ENCODE measurements around the gene ANKRD66. TPM values are rescaled to one million over a fixed set of nuclear protein-coding genes. Genes with fewer than 3 reads are reported as not detected.
"Not testable (repeated sequence)": the region's sequence is repeated elsewhere in the genome, so short reads cannot be mapped to it uniquely, and the experiment has no call there.

Gene ANKRD66
- not detected in 2 replicates for total RNA-seq

GRCh38 chr6:46746696-46747095 is at the start of gene ANKRD66:
Gene ANKRD66 (plus strand): TSS chr6:46746933. CDS start chr6:46751949, 5,016 bp downstream.
- no peak for DNase-seq

- DNase-seq = no peak
Observed at GRCh38 chr6:46699970-46700369, 46.8 kb upstream of the ANKRD66 start.

GRCh38 chr6:46704562-46704961 is 42.2 kb upstream of the ANKRD66 start:
- DNase-seq = peak; percentile 33

- DNase-seq = no peak
Observed at GRCh38 chr6:46706464-46706863, 40.3 kb upstream of the ANKRD66 start.

GRCh38 chr6:46711491-46711890 is 35.2 kb upstream of the ANKRD66 start:
- no peak for DNase-seq

- no peak for DNase-seq
Observed at GRCh38 chr6:46715141-46715540, 31.6 kb upstream of the ANKRD66 start.

GRCh38 chr6:46719099-46719498 is 27.6 kb upstream of the ANKRD66 start:
- DNase-seq = peak; percentile 10

- no peak for DNase-seq
Observed at GRCh38 chr6:46720401-46720800, 26.3 kb upstream of the ANKRD66 start.

GRCh38 chr6:46729787-46730326 is 16.9 kb upstream of the ANKRD66 start:
- no peak for DNase-seq

GRCh38 chr6:46730921-46731461 is 15.7 kb upstream of the ANKRD66 start:
- no peak for DNase-seq

GRCh38 chr6:46733341-46733801 is 13.4 kb upstream of the ANKRD66 start:
- DNase-seq = no peak

GRCh38 chr6:46734867-46735719 is 11.6 kb upstream of the ANKRD66 start, which contains the start of gene PLA2G7:
Gene PLA2G7 (minus strand): TSS chr6:46735375. CDS start chr6:46722891, 12,484 bp downstream.
- DNase-seq = peak; percentile 15

GRCh38 chr6:46735720-46736031 is 11.1 kb upstream of the ANKRD66 start:
- no peak for DNase-seq

GRCh38 chr6:46736906-46737305 is 9.8 kb upstream of the ANKRD66 start:
- DNase-seq = no peak

- DNase-seq = no peak
Observed at GRCh38 chr6:46741482-46741881, 5.3 kb upstream of the ANKRD66 start.

- no peak for DNase-seq
Observed at GRCh38 chr6:46741910-46742309, 4.8 kb upstream of the ANKRD66 start.

GRCh38 chr6:46743425-46744158 is 3.1 kb upstream of the ANKRD66 start:
- DNase-seq = no peak

GRCh38 chr6:46744159-46744725 is 2.5 kb upstream of the ANKRD66 start:
- DNase-seq = not testable (repeated sequence)

- DNase-seq = no peak
Observed at GRCh38 chr6:46745973-46746372, 760 bp upstream of the ANKRD66 start.

- no peak for DNase-seq
Observed at GRCh38 chr6:46748940-46749503, 2.3 kb downstream of the ANKRD66 start.

GRCh38 chr6:46749731-46750130 is 3.0 kb downstream of the ANKRD66 start:
- no peak for DNase-seq

GRCh38 chr6:46751658-46752057 is 4.9 kb downstream of the ANKRD66 start:
- no peak for DNase-seq

GRCh38 chr6:46755865-46756264 is 9.1 kb downstream of the ANKRD66 start:
- DNase-seq = no peak

All from dermis blood vessel endothelial cell (primary cell).